ENCODE data around the gene TMEM247.

- TF ChIP-seq POLR2AphosphoS5 (IDR thresholded peaks at IDR 0.05; ENCODE audit: low read depth, low read length) = no peak
- TF ChIP-seq, protein P1, sequence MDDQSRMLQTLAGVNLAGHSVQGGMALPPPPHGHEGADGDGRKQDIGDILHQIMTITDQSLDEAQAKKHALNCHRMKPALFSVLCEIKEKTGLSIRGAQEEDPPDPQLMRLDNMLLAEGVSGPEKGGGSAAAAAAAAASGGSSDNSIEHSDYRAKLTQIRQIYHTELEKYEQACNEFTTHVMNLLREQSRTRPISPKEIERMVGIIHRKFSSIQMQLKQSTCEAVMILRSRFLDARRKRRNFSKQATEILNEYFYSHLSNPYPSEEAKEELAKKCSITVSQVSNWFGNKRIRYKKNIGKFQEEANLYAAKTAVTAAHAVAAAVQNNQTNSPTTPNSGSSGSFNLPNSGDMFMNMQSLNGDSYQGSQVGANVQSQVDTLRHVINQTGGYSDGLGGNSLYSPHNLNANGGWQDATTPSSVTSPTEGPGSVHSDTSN (IDR thresholded peaks at IDR 0.05) = no peak
- no peak for TF ChIP-seq MXI1 (IDR thresholded peaks at IDR 0.05; ENCODE audit: low read depth, low read length)
- no peak for TF ChIP-seq FOXM1 (IDR thresholded peaks at IDR 0.05; ENCODE audit: low read depth)
Observed at GRCh38 chr2:46458763-46459500, 20.4 kb upstream of the TMEM247 start.

All from SK-N-SH (cell line).